HCT116 (cell line): ENCODE data around the gene H6PD. TPM values are rescaled to one million over a fixed set of nuclear protein-coding genes. Genes with fewer than 3 reads are reported as not detected.

Experiments
- ATAC-seq: fragments of 200-7000 bp; cut with Tn5 transposase; 2 replicates; pipeline ENCODE4 v1.9.1; 2020; ENCODE audit warnings: mild to moderate bottlenecking, moderate library complexity
- BruUV-seq: library from RNA; stranded (reverse); fragments of 400-500 nt; replicated peaks from 2 replicates; lab custom pipeline; 2021; lab: Mats Ljungman, UMichigan
- CTCF ChIA-PET: fragments of 300-600 bp; sonication (Branson Sonifier 250); formaldehyde crosslinking; loops from one replicate; lab custom pipeline; 2021; ENCODE audit warnings: antibody characterized with exemption; lab: Charles Lee
- POLR2A ChIA-PET: fragments of 300-600, 350-600 bp; sonication (Branson Sonifier 250); formaldehyde crosslinking; loops from one replicate; lab custom pipeline; 2021; ENCODE audit warnings: antibody characterized with exemption; lab: Charles Lee
- RAD21 ChIA-PET, 2 experiments: fragments of 300-600 bp; sonication (Branson Sonifier 250); formaldehyde crosslinking; loops; one replicate each; lab custom pipeline; 2023; ENCODE audit warnings: low total read pairs in 2 of 2; ENCODE audit not compliant: uncharacterized antibody in 2 of 2, unreplicated experiment in 2 of 2, low non-redundant PET in 1 of 2; lab: Charles Lee
- DNase-seq: peaks from one replicate; pipeline ENCODE4 v3.0.0-alpha.2; 2010; ENCODE audit warnings: low read depth, low spot score
- H2AFZ ChIP-seq: fragments of 200-600 bp; shearing (Covaris generic), sonication (generic); 2 replicates; pipeline ENCODE4 v1.6.1; 2017; ENCODE audit warnings: low read depth, mixed run types, mixed read lengths, antibody characterized with exemption, low read length; ENCODE audit not compliant: poor library complexity, severe bottlenecking
- H3K27ac ChIP-seq: 2 replicates; pipeline ENCODE4 v1.5.1; 2012; ENCODE audit warnings: low read depth, low read length
- H3K27me3 ChIP-seq: fragments of 200-600 bp; sonication (generic); 2 replicates; pipeline ENCODE4 v1.6.1; 2016; ENCODE audit warnings: mixed run types, low read length, mixed read lengths; ENCODE audit not compliant: insufficient read depth
- H3K36me3 ChIP-seq, 2 experiments: fragments of 200-500 bp in 1 of 2; fragments of 200-600 bp in 1 of 2; sonication (Bioruptor generic) in 1 of 2; sonication (generic) in 1 of 2; 2 replicates each; pipeline versions ENCODE4 v1.5.1 to v1.6.1; 2014 to 2016; ENCODE audit warnings: low read length in 2 of 2, inconsistent platforms in 1 of 2, mixed read lengths in 1 of 2, mixed run types in 1 of 2; ENCODE audit not compliant: insufficient read depth in 2 of 2, control insufficient read depth in 1 of 2
- H3K4me1 ChIP-seq, 2 experiments: fragments of 200-600 bp in 1 of 2; sonication (generic) in 1 of 2; 2 replicates each; pipeline versions ENCODE4 v1.5.1 to v1.6.1; 2012 to 2017; ENCODE audit warnings: low read length in 2 of 2, inconsistent platforms in 1 of 2, mild to moderate bottlenecking in 1 of 2, mixed read lengths in 1 of 2, mixed run types in 1 of 2, moderate library complexity in 1 of 2; ENCODE audit not compliant: insufficient read depth in 2 of 2, control insufficient read depth in 1 of 2
- H3K4me2 ChIP-seq: fragments of 200-600 bp; sonication (generic); 2 replicates; pipeline ENCODE4 v1.6.1; 2017; ENCODE audit warnings: mixed run types, low read length, mixed read lengths
- H3K4me3 ChIP-seq, 2 experiments: fragments of 200-600 bp in 1 of 2; sonication (generic) in 1 of 2; replicated peaks in 1 of 2; 2 replicates each; pipeline ENCODE4 v1.5.1; 2011 to 2016; ENCODE audit warnings: low read length in 2 of 2, control low read depth in 1 of 2, low read depth in 1 of 2, mild to moderate bottlenecking in 1 of 2, mixed read lengths in 1 of 2, mixed run types in 1 of 2
- H3K79me2 ChIP-seq: fragments of 200-600 bp; sonication (generic); 2 replicates; pipeline ENCODE4 v1.6.1; 2017; ENCODE audit warnings: mild to moderate bottlenecking, mixed run types, low read length, moderate library complexity, mixed read lengths; ENCODE audit not compliant: insufficient read depth
- H3K9ac ChIP-seq: fragments of 200-600 bp; sonication (generic); 2 replicates; pipeline ENCODE4 v1.6.1; 2016; ENCODE audit warnings: low read length, mixed read lengths
- H3K9me2 ChIP-seq: fragments of 200-600 bp; sonication (generic), shearing (Covaris generic); 2 replicates; pipeline ENCODE4 v1.6.1; 2017; ENCODE audit warnings: mixed run types, mild to moderate bottlenecking, moderate library complexity; ENCODE audit not compliant: insufficient read depth
- H3K9me3 ChIP-seq, 2 experiments: fragments of 200-500 bp in 1 of 2; fragments of 200-600 bp in 1 of 2; sonication (Bioruptor generic) in 1 of 2; sonication (generic) in 1 of 2; 2 replicates each; pipeline ENCODE4 v1.6.1; 2014 to 2017; ENCODE audit warnings: low read length in 2 of 2, mixed read lengths in 2 of 2, inconsistent platforms in 1 of 2, low read depth in 1 of 2, mild to moderate bottlenecking in 1 of 2, mixed run types in 1 of 2, moderate library complexity in 1 of 2; ENCODE audit not compliant: control insufficient read depth in 1 of 2, insufficient read depth in 1 of 2
- H4K20me1 ChIP-seq: fragments of 200-600 bp; sonication (generic), shearing (Covaris generic); 2 replicates; pipeline ENCODE4 v1.6.1; 2017; ENCODE audit warnings: mixed run types, mild to moderate bottlenecking, moderate library complexity; ENCODE audit not compliant: insufficient read depth
- CBX3 ChIP-seq: IDR thresholded peaks from 2 replicates; pipeline ENCODE4 v1.6.1; 2012; ENCODE audit warnings: low read depth
- CEBPB ChIP-seq: IDR thresholded peaks from 2 replicates; pipeline ENCODE4 v1.6.1; 2012; ENCODE audit warnings: low read depth
- CTCF ChIP-seq, 3 experiments: fragments of 200-600 bp in 1 of 3; sonication (generic) in 1 of 3; IDR thresholded peaks in 2 of 3; conservative IDR thresholded peaks in 1 of 3; 2 replicates each; pipeline ENCODE4 v1.5.1; 2012 to 2017; ENCODE audit warnings: low read depth in 2 of 3, low read length in 2 of 3, antibody characterized with exemption in 1 of 3, borderline replicate concordance in 1 of 3, control low read depth in 1 of 3, mild to moderate bottlenecking in 1 of 3, mixed read lengths in 1 of 3, mixed run types in 1 of 3, moderate library complexity in 1 of 3; ENCODE audit not compliant: insufficient read depth in 1 of 3
- EGR1 ChIP-seq: IDR thresholded peaks from 2 replicates; pipeline ENCODE4 v1.6.1; 2012; ENCODE audit warnings: low read depth
- ELF1 ChIP-seq: IDR thresholded peaks from 2 replicates; pipeline ENCODE4 v1.6.1; 2012; ENCODE audit warnings: low read depth, borderline replicate concordance
- EZH2 ChIP-seq: fragments of 200-600 bp; sonication (generic); IDR thresholded peaks from 2 replicates; pipeline ENCODE4 v1.6.1; 2017; ENCODE audit warnings: antibody characterized with exemption, mixed run types
- EZH2phosphoT487 ChIP-seq: fragments of 200-600 bp; IDR thresholded peaks from 2 replicates; pipeline ENCODE4 v1.6.1; 2018; ENCODE audit warnings: antibody characterized with exemption, borderline replicate concordance
- FOSL1 ChIP-seq: IDR thresholded peaks from 2 replicates; pipeline ENCODE4 v1.6.1; 2012; ENCODE audit warnings: low read depth
- POLR2A ChIP-seq: IDR thresholded peaks from 2 replicates; pipeline ENCODE4 v1.7.0; 2011; ENCODE audit warnings: borderline replicate concordance; ENCODE audit not compliant: insufficient read depth, insufficient read length; ENCODE audit errors: extremely low read depth
- POLR2AphosphoS5 ChIP-seq: IDR thresholded peaks from 2 replicates; pipeline ENCODE4 v1.6.1; 2011; ENCODE audit warnings: mild to moderate bottlenecking, low read depth, low read length, moderate library complexity
- REST ChIP-seq: IDR thresholded peaks from 2 replicates; pipeline ENCODE4 v1.6.1; 2012; ENCODE audit warnings: low read depth
- SIN3A ChIP-seq: IDR thresholded peaks from 2 replicates; pipeline ENCODE4 v1.6.1; 2012; ENCODE audit warnings: low read depth
- SP1 ChIP-seq: IDR thresholded peaks from 2 replicates; pipeline ENCODE4 v1.6.1; 2012; ENCODE audit warnings: low read depth
- SRF ChIP-seq: IDR thresholded peaks from 2 replicates; pipeline ENCODE4 v1.6.1; 2012; ENCODE audit warnings: low read depth
- TCF7L2 ChIP-seq: IDR thresholded peaks from 2 replicates; pipeline ENCODE4 v1.7.0; 2011; ENCODE audit warnings: borderline replicate concordance, inconsistent platforms; ENCODE audit not compliant: insufficient read depth, insufficient read length; ENCODE audit errors: extremely low read depth
- YY1 ChIP-seq: IDR thresholded peaks from 2 replicates; pipeline ENCODE4 v1.6.1; 2011; ENCODE audit warnings: low read length, low read depth, moderate library complexity, mild to moderate bottlenecking; ENCODE audit not compliant: insufficient replicate concordance; ENCODE audit errors: extremely low read depth
- ZBTB33 ChIP-seq: IDR thresholded peaks from 2 replicates; pipeline ENCODE4 v1.6.1; 2011; ENCODE audit warnings: mild to moderate bottlenecking, low read length, moderate library complexity; ENCODE audit not compliant: insufficient replicate concordance; ENCODE audit errors: extremely low read depth
- ZFX ChIP-seq: fragments of 450-650 bp; IDR thresholded peaks from 2 replicates; pipeline ENCODE4 v1.6.1; 2017
- ZNF274 ChIP-seq: fragments of 200-500 bp; sonication (Bioruptor generic); IDR thresholded peaks from 2 replicates; pipeline ENCODE4 v1.6.1; 2014; ENCODE audit warnings: mild to moderate bottlenecking, low read depth, low read length, inconsistent platforms
- intact Hi-C: fragments of 100-400 bp; cut with micrococcal nuclease; formaldehyde crosslinking; loops from 2 replicates; pipeline ENCODE4 v1.10.0; 2022
- total RNA-seq: library from RNA; stranded (reverse); gene quantifications from one replicate; pipeline ENCODE4 v1.2.1, GENCODE V29; 2021; ENCODE audit not compliant: unreplicated experiment

Gene H6PD
- total RNA-seq, 1 experiment from 2014 or later, result 16.2 TPM

GRCh38 chr1:9267352-9267686 lies 32.7 kb downstream of the H6PD start:
- Histone ChIP-seq H3K4me2 (peak overlapping the region; percentile 50), H3K27me3 (no peaks in the 10 kb centered on the region), H3K9me2 (no peaks in the 10 kb centered on the region), H3K79me2 (no peaks in the 10 kb centered on the region), H3K4me1 (peaks cover 13 to 18% of the 10 kb centered on the region in 2 experiments), H3K9ac (no peak overlapping the region), H3K27ac (no peak overlapping the region), H2AFZ (no peak overlapping the region), H4K20me1 (no peaks in the 10 kb centered on the region), H3K9me3 (no peaks in the 10 kb centered on the region), H3K36me3 (no peaks in the 10 kb centered on the region), H3K4me3 (no peak overlapping the region)
- ChIA-PET CTCF (interaction anchor here (0.7 to 4.4 kb wide), 11 partner anchors 8 to 275 kb away, joined by 3 to 60 read pairs (median 7); partner anchors contain the start of gene H6PD), POLR2A (no interaction called here), RAD21 (interaction anchor here (0.7 to 1.1 kb wide), 6 partner anchors 14 to 224 kb away, joined by 3 to 13 read pairs (median 6); no protein-coding TSS in a partner anchor)
- BruUV-seq, result no TSS peak
- DNase-seq, result no peak
- no peak for TF ChIP-seq SP1
- TF ChIP-seq POLR2A, result no peak
- no peak for TF ChIP-seq CTCF (IDR thresholded peaks at IDR 0.05 in 2 of 3, conservative IDR thresholded peaks at IDR 0.05 in 1 of 3; ENCODE audit: borderline replicate concordance in 1 of 3, insufficient read depth in 1 of 3, low read depth in 2 of 3, low read length in 2 of 3)
- no peak for TF ChIP-seq TCF7L2
- TF ChIP-seq EZH2, result no peak
- TF ChIP-seq ZBTB33, result no peak
- TF ChIP-seq POLR2AphosphoS5, result no peak
- TF ChIP-seq EGR1, result no peak
- TF ChIP-seq CEBPB, result no peak
- TF ChIP-seq ELF1, result no peak
- TF ChIP-seq FOSL1, result no peak
- TF ChIP-seq CBX3, result no peak
- TF ChIP-seq SIN3A, result no peak
- no peak for TF ChIP-seq YY1
- no peak for TF ChIP-seq ZFX
- TF ChIP-seq EZH2phosphoT487, result no peak
- TF ChIP-seq REST, result no peak
- TF ChIP-seq SRF, result no peak
- TF ChIP-seq ZNF274, result no peak
- ATAC-seq, result peak; percentile 31
- intact Hi-C loops, result loop anchor here (1.0 to 5.0 kb wide), 4 partner anchors 22 to 305 kb away; no protein-coding TSS in a partner anchor
